Measurements from ENCODE around the gene USP48.

Gene USP48

GRCh38 chr1:21754583-21754982 lies 28.4 kb downstream of the USP48 start:
- ATAC-seq (no peak), DNase-seq (no peak)
- Mint-ChIP-seq H3K4me3 (no peak overlapping the region), H3K9me3 (no peaks in the 10 kb centered on the region), H3K27me3 (no peaks in the 10 kb centered on the region), H3K36me3 (ENCODE audit: low read depth) (peaks cover 40% of the 10 kb centered on the region), H3K27ac (no peak overlapping the region), H3K4me1 (peaks cover 7% of the 10 kb centered on the region)

GRCh38 chr1:21752186-21752585 lies 30.8 kb downstream of the USP48 start:
- Mint-ChIP-seq H3K4me3 (no peak overlapping the region), H3K36me3 (ENCODE audit: low read depth) (peaks cover 42% of the 10 kb centered on the region), H3K27me3 (no peaks in the 10 kb centered on the region), H3K9me3 (no peaks in the 10 kb centered on the region), H3K4me1 (no peaks in the 10 kb centered on the region), H3K27ac (no peak overlapping the region)
- ATAC-seq (no peak), DNase-seq (no peak)

- Mint-ChIP-seq H3K27me3 (no peaks in the 10 kb centered on the region), H3K27ac (no peak overlapping the region), H3K4me1 (no peaks in the 10 kb centered on the region), H3K4me3 (no peak overlapping the region), H3K9me3 (no peaks in the 10 kb centered on the region), H3K36me3 (ENCODE audit: low read depth) (peaks cover 42% of the 10 kb centered on the region)
- ATAC-seq = no peak
- DNase-seq = no peak
Observed at GRCh38 chr1:21751281-21751680, 31.7 kb downstream of the USP48 start.

DNA sequence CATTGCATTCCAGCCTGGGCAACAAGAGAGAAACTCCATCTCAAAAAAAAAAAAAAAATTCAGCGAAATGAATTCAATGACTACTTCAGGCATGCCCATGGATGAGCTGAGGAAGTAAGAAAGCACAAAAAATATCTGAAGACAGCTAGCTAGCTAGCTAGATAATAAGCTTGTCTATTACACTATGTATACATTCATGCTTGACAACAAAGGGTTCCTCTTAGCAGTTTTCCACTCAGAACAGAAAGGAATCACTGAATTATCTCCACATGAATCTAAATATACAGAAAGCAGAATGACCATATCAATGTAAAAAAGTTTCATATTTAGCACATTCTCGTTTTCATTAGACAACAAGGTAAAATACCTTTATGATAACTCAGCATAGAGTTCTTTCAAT lies 32.1 kb downstream of the USP48 start:
- H3K36me3 Mint-ChIP-seq (ENCODE audit: low read depth) = peaks cover 43% of the 10 kb centered on the region
- H3K9me3 Mint-ChIP-seq = no peaks in the 10 kb centered on the region
- H3K4me1 Mint-ChIP-seq = no peaks in the 10 kb centered on the region
- ATAC-seq (no peak), DNase-seq (no peak)
- H3K27ac Mint-ChIP-seq = no peak overlapping the region
- H3K27me3 Mint-ChIP-seq = no peaks in the 10 kb centered on the region
- no peak overlapping the region for H3K4me3 Mint-ChIP-seq

DNA sequence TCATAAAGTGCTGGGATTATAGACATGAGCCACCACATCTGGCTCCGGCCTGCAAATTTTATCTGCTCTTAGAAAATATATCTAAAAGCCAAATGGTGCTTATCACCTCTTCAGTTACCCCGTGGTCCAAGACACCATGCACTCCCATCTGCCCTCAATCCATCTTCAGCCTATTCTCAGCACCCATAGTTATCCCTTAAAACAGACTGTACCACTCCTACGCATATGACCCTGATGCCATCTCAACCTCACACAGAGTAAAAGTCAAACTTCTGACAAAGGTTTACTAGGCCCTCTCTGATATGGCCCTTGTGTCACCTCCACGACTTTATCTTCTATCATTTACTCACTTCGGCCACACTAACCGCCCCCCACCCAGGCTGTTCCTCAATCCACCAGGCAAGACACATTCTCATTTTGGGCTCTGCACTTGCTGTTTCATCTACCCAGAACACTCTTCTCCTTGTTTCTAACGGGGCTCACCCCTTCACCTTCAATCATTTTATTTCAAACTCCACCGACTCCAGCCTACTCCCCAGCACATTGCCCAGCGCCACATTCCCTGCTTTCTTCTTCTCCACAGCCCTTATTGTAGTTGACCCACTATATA lies 33.0 kb downstream of the USP48 start:
- ATAC-seq (peak; percentile 28), DNase-seq (no peak)
- Mint-ChIP-seq H3K36me3 (ENCODE audit: low read depth) (peaks cover 39% of the 10 kb centered on the region), H3K27me3 (no peaks in the 10 kb centered on the region), H3K4me3 (no peak overlapping the region), H3K4me1 (no peaks in the 10 kb centered on the region), H3K27ac (peak overlapping the region; percentile 43), H3K9me3 (no peaks in the 10 kb centered on the region)

DNA sequence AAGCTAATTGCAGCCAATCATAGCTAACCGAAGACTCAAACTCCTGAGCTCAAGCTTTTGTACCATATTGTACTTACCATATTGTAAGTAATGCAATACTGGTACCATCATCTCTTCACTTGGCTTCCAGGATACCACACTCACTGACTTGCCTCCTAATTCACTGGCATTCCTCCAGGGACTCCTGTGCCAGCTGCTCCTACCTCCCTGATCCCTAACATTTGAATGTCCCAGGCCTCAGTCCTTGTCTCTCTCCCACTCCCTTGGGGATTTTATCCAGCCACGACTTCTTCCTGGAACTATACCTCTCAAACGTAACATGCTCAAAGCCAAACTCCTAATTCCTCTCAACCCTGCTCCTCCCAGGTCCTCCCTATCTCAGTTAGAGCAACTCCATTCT lies 33.8 kb downstream of the USP48 start:
- peaks cover 33% of the 10 kb centered on the region for H3K36me3 Mint-ChIP-seq (ENCODE audit: low read depth)
- no peaks in the 10 kb centered on the region for H3K27me3 Mint-ChIP-seq
- peaks cover 1% of the 10 kb centered on the region for H3K4me1 Mint-ChIP-seq
- H3K27ac Mint-ChIP-seq = peak overlapping the region; percentile 50
- no peak overlapping the region for H3K4me3 Mint-ChIP-seq
- no peaks in the 10 kb centered on the region for H3K9me3 Mint-ChIP-seq
- ATAC-seq (no peak), DNase-seq (no peak)

GRCh38 chr1:21743476-21743875 lies 39.5 kb downstream of the USP48 start:
- ATAC-seq (no peak), DNase-seq (no peak)
- Mint-ChIP-seq H3K9me3 (no peaks in the 10 kb centered on the region), H3K27me3 (no peaks in the 10 kb centered on the region), H3K36me3 (ENCODE audit: low read depth) (peaks cover 20% of the 10 kb centered on the region), H3K4me1 (peaks cover 32% of the 10 kb centered on the region), H3K27ac (no peak overlapping the region), H3K4me3 (no peak overlapping the region)

GRCh38 chr1:21742578-21742977 lies 40.4 kb downstream of the USP48 start:
- Mint-ChIP-seq H3K4me1 (peaks cover 32% of the 10 kb centered on the region), H3K27me3 (no peaks in the 10 kb centered on the region), H3K4me3 (no peak overlapping the region), H3K36me3 (ENCODE audit: low read depth) (peaks cover 17% of the 10 kb centered on the region), H3K9me3 (no peaks in the 10 kb centered on the region), H3K27ac (no peak overlapping the region)
- ATAC-seq (peak; percentile 86), DNase-seq (no peak)

GRCh38 chr1:21741206-21741605 lies 41.7 kb downstream of the USP48 start:
- Mint-ChIP-seq H3K27me3 (no peaks in the 10 kb centered on the region), H3K4me3 (no peak overlapping the region), H3K4me1 (peaks cover 32% of the 10 kb centered on the region), H3K36me3 (ENCODE audit: low read depth) (peaks cover 22% of the 10 kb centered on the region), H3K9me3 (no peaks in the 10 kb centered on the region), H3K27ac (no peak overlapping the region)
- DNase-seq (no peak), ATAC-seq (no peak)

DNA sequence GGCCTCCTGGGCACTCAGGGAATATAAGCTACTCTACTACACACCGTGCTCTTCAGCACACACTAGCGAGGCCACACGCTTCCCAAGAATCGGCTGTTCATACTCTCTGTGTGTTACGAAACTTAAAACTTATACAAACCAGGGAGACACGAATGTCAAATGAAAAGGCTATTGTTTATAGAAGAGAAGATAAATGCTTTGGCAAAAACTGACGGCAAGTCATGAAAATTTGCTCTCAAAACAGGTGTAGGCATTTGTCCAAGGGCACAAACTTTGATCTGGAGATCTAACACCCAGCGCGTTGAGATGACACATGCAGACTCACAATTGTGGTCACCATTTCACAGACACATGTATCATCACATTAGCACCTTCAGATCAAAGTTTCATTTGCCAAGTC lies 46.1 kb downstream of the USP48 start:
- Mint-ChIP-seq H3K9me3 (no peaks in the 10 kb centered on the region), H3K27me3 (no peaks in the 10 kb centered on the region), H3K4me3 (no peak overlapping the region), H3K36me3 (ENCODE audit: low read depth) (peaks cover 32% of the 10 kb centered on the region), H3K4me1 (peaks cover 15% of the 10 kb centered on the region), H3K27ac (no peak overlapping the region)
- ATAC-seq (no peak), DNase-seq (no peak)

- H3K4me1 Mint-ChIP-seq = peaks cover 13% of the 10 kb centered on the region
- no peaks in the 10 kb centered on the region for H3K9me3 Mint-ChIP-seq
- no peak overlapping the region for H3K4me3 Mint-ChIP-seq
- no peak for ATAC-seq
- H3K36me3 Mint-ChIP-seq (ENCODE audit: low read depth) = peaks cover 32% of the 10 kb centered on the region
- H3K27ac Mint-ChIP-seq = no peak overlapping the region
- H3K27me3 Mint-ChIP-seq = no peaks in the 10 kb centered on the region
- no peak for DNase-seq
Observed at GRCh38 chr1:21736011-21736410, 46.9 kb downstream of the USP48 start.

DNA sequence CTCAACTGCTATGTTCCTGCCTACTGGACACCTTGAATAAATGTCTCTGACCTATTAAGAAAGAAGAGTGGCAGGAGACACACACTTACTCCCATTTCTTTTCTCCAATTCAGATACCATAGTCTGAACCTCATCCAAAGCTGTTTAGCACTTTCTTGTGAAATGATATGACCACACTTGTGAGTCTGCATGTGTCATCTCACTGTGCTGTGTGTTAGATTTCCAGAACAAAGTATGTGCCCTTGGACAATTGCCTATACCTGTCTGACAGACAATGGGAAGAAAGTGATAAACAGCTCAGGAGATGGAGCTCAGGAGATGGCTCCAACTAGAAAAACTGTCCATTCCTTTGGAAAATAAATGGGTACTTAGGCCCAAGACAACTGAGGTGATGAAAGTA lies 48.4 kb downstream of the USP48 start:
- ATAC-seq (no peak), DNase-seq (no peak)
- no peaks in the 10 kb centered on the region for H3K27me3 Mint-ChIP-seq
- H3K27ac Mint-ChIP-seq = no peak overlapping the region
- peaks cover under 1% of the 10 kb centered on the region for H3K4me1 Mint-ChIP-seq
- peaks cover 25% of the 10 kb centered on the region for H3K36me3 Mint-ChIP-seq (ENCODE audit: low read depth)
- H3K4me3 Mint-ChIP-seq = no peak overlapping the region
- no peaks in the 10 kb centered on the region for H3K9me3 Mint-ChIP-seq

GRCh38 chr1:21732664-21733063 lies 50.3 kb downstream of the USP48 start:
- Mint-ChIP-seq H3K4me1 (no peaks in the 10 kb centered on the region), H3K27me3 (no peaks in the 10 kb centered on the region), H3K9me3 (no peaks in the 10 kb centered on the region), H3K27ac (no peak overlapping the region), H3K4me3 (no peak overlapping the region), H3K36me3 (ENCODE audit: low read depth) (peaks cover 29% of the 10 kb centered on the region)
- ATAC-seq = no peak
- DNase-seq = no peak

GRCh38 chr1:21725748-21726392 lies 57.1 kb downstream of the USP48 start:
- H3K4me3 Mint-ChIP-seq = no peak overlapping the region
- H3K27ac Mint-ChIP-seq = no peak overlapping the region
- H3K27me3 Mint-ChIP-seq = no peaks in the 10 kb centered on the region
- ATAC-seq (no peak), DNase-seq (no peak)
- no peaks in the 10 kb centered on the region for H3K4me1 Mint-ChIP-seq
- peaks cover 26% of the 10 kb centered on the region for H3K36me3 Mint-ChIP-seq (ENCODE audit: low read depth)
- no peaks in the 10 kb centered on the region for H3K9me3 Mint-ChIP-seq

DNA sequence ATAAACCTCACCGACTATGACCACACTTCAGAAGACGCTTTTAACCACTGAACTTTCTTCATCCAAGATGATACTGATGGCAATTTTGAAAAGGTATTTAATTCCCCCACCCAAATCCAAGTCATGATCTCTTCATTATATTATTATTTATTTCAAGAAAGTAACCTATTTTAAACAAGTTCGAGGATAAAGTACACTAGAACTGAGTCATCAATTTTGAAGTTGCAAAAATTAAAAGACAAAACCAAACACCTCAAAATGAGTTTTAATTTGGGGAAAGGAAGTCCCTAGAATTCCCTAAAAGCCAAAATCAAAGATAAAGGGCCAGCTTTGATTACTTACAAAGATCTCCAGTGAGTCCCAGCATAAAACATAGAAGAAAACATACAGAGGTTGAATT lies 58.4 kb downstream of the USP48 start:
- no peak overlapping the region for H3K27ac Mint-ChIP-seq
- no peak for ATAC-seq
- no peak overlapping the region for H3K4me3 Mint-ChIP-seq
- no peak for DNase-seq
- no peaks in the 10 kb centered on the region for H3K9me3 Mint-ChIP-seq
- H3K27me3 Mint-ChIP-seq = no peaks in the 10 kb centered on the region
- H3K36me3 Mint-ChIP-seq (ENCODE audit: low read depth) = peaks cover 28% of the 10 kb centered on the region
- no peaks in the 10 kb centered on the region for H3K4me1 Mint-ChIP-seq

GRCh38 chr1:21724098-21724497 lies 58.9 kb downstream of the USP48 start:
- Mint-ChIP-seq H3K4me3 (no peak overlapping the region), H3K9me3 (no peaks in the 10 kb centered on the region), H3K4me1 (no peaks in the 10 kb centered on the region), H3K36me3 (ENCODE audit: low read depth) (peaks cover 29% of the 10 kb centered on the region), H3K27ac (no peak overlapping the region), H3K27me3 (no peaks in the 10 kb centered on the region)
- no peak for ATAC-seq
- DNase-seq = no peak

All from activated naive CD8-positive, alpha-beta T cell treated with anti-CD3 and anti-CD28 coated beads, Interleukin-2, amount 50 U/mL, for 24 hours (primary cell).